Astrocyte of the spinal cord (primary cell): ENCODE measurements around the gene KIF3B.
"Not testable (repeated sequence)": the region's sequence is repeated elsewhere in the genome, so short reads cannot be mapped to it uniquely, and the experiment has no call there.

ENCODE experiments used
- DNase-seq: peaks from one replicate; pipeline ENCODE4 v3.0.0; 2011; ENCODE audit warnings: low read depth, low spot score
- H3K4me3 ChIP-seq: 2 replicates; pipeline ENCODE4 v1.5.1; 2011; ENCODE audit warnings: low read depth, mild to moderate bottlenecking, low read length, moderate library complexity
- in situ Hi-C: cut with HindIII; loops from 2 replicates; pipeline ENCODE4 v1.10.0; 2017; ENCODE audit warnings: low sequenced_read_pairs
- TF ChIP-seq, protein P1 (sequence below): IDR thresholded peaks from 2 replicates; pipeline ENCODE4 v1.5.1; 2012; ENCODE audit warnings: low read depth, mild to moderate bottlenecking, low read length, inconsistent platforms

KIF3B gene

DNA sequence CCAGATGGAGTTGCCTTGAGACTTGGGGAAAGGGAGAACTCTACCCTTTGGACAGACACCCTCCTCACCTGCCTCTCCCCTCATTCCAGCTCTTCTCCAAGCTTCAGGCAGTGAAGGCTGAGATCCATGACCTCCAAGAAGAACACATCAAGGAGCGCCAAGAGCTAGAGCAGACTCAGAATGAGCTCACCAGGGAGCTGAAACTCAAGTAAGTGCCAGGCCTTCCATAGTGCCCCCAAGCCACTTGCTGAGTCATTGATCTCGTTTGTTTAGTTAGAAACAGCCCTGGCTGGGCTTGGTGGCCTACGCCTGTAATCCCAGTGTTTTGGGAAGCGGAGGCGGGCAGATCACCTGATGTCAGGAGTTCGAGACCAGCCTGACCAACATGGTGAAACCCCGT lies 39.2 kb downstream of the KIF3B start:
- no peak for DNase-seq
- H3K4me3 ChIP-seq, result no peak overlapping the region
- TF ChIP-seq, protein P1, sequence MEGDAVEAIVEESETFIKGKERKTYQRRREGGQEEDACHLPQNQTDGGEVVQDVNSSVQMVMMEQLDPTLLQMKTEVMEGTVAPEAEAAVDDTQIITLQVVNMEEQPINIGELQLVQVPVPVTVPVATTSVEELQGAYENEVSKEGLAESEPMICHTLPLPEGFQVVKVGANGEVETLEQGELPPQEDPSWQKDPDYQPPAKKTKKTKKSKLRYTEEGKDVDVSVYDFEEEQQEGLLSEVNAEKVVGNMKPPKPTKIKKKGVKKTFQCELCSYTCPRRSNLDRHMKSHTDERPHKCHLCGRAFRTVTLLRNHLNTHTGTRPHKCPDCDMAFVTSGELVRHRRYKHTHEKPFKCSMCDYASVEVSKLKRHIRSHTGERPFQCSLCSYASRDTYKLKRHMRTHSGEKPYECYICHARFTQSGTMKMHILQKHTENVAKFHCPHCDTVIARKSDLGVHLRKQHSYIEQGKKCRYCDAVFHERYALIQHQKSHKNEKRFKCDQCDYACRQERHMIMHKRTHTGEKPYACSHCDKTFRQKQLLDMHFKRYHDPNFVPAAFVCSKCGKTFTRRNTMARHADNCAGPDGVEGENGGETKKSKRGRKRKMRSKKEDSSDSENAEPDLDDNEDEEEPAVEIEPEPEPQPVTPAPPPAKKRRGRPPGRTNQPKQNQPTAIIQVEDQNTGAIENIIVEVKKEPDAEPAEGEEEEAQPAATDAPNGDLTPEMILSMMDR, result no peak
- in situ Hi-C loops, result no loop called here

DNA sequence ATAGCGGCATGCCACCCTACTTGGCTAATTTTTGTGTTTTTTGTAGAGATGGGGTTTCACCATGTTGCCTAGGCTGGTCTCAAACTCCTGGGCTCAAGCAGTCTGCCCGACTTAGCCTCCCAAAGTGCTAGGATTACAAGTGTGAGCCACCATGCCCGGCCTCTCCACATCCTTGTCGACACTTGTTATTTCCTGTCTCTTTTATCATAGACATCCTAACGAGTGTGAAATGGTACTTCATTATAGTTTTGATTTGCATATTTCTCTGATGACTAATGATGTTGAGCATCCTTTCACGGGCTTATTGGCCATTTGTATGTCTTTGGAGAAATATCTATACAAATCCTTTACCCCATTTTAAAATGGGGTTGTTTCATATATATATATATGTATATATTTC lies 41.6 kb downstream of the KIF3B start:
- in situ Hi-C loops, result no loop called here
- no peak overlapping the region for H3K4me3 ChIP-seq
- TF ChIP-seq, protein P1, result no peak
- DNase-seq, result no peak

DNA sequence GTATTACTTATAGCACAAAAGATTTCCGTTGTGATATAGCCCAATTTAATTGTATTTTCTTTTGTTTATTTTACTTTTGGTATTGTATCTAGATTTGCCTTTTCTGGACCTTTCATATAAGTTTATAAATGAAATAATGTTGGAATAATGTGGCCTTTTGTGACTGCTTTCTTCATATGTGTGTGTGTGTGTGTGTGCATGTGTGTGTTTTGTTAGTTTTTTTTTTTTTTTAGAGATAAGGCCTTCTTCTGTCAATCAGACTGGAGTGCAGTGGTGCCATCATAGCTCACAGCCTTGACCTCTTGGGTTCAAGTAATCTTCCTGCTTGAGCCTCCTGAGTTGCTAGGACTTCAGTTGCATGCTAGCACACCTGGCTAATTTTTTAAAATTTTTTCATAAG lies 42.9 kb downstream of the KIF3B start:
- in situ Hi-C loops, result no loop called here
- DNase-seq, result no peak
- TF ChIP-seq, protein P1, result no peak
- no peak overlapping the region for H3K4me3 ChIP-seq

DNA sequence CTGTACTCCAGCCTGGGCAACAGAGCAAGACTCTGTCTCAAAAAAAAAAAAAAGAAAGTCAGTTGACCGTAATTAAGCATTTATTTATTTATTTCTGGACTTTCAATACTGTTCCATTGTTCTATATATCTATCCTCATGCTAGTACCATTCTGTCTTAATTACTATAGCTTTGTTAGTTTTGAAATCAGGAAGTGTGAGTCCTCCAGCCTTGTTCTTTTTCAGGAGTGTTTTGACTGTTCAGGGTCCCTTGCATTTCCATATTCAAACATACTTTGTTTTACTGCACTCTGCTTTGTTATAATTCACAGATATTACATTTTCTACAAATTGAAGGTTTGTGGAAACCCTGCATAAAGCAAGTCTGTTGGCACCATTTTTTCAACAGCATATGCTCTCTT lies 43.9 kb downstream of the KIF3B start:
- TF ChIP-seq, protein P1, result no peak
- H3K4me3 ChIP-seq, result no peak overlapping the region

DNA sequence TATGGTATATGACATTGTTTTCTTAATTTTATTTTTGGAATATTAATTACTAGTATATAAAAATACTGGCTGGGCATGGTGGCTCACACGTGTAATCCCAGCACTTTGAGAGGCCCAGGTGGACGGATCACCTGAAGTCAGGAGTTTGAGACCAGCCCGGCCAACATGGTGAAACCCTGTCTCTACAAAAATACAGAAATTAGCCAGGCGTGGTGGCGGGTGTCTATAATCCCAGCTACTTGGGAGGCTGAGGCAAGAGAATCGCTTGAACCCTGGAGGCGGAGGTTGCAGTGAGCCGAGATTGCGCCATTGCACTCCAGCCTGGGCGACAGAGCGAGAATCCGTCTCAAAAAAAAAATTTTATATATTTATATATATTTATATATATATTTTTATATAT lies 44.8 kb downstream of the KIF3B start:
- in situ Hi-C loops, H3K4me3 ChIP-seq, DNase-seq: not testable (repeated sequence)

More for the DNA sequence above, 43.9 kb downstream of the KIF3B start:
- DNase-seq, result no peak
- in situ Hi-C loops, result no loop called here

DNA sequence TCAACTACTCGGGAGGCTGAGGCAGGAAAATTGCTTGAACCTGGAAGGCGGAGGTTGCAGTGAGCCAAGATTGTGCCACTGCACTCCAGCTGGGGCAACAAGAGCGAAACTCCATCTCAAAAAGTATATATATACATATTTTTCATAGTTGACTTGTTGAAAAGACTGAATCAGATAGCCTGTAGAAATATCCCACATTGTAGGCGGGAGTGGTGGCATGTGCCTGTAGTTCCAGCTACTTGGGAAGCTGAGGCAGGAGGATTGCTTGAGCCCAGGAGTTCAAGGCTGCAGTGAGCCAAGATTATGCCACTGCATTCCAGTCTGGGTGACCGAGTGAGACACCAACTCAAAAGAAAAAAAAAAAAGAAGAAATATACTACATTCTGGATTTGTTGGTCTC lies 46.3 kb downstream of the KIF3B start:
- in situ Hi-C loops, DNase-seq, H3K4me3 ChIP-seq: not testable (repeated sequence)

DNA sequence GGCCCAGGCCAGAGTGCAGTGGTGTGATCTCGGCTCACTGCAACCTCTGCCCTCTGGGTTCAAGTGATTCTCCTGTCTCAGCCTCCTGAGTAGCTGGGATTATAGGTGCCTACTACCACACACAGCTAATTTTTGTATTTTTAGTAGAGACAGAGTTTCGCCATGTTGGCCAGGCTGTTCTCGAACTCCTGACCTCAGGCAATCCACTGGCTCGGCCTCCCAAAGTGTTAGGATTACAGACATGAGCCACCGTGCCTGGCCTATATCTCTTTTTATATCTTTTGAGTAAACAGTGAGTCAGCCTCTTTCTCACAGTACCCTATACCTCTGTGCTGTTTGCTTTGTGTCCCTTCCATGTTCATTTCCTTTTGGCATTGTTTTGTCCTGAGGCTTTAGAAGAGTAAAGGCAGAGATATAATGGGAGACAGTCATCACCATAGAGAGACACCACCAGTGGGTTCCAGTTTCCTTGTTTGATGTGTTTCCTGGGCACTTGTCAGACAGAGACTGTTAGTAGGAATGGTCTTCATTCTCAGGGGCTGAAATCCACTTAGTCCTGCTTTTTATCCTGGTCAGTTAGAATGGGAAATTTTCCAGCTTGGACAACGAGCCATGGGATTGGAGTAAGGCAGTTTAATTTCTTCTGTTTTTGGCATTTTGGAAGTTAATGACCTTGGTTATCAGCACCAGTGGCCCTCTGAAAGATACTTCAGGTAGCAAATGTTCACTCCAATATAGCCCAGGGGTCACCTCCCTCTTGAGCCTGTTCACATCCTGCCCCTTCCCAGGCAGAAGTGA lies 48.5 kb downstream of the KIF3B start:
- no peak overlapping the region for H3K4me3 ChIP-seq
- in situ Hi-C loops, result no loop called here

More for the DNA sequence above, 48.5 kb downstream of the KIF3B start:
- TF ChIP-seq, protein P1, result no peak
- peak; percentile 82 for DNase-seq
